Fibroblast of mammary gland (primary cell): ENCODE data around the gene KCNIP3.
A peak's percentile ranks its signal among the peaks of the same experiment; 100 is the strongest.

Experiments
- DNase-seq: peaks from one replicate; pipeline ENCODE4 v3.0.0-alpha.2; 2010; ENCODE audit warnings: low read depth
- H3K4me3 ChIP-seq: 2 replicates; pipeline ENCODE4 v1.5.1; 2011; ENCODE audit warnings: low read depth, mild to moderate bottlenecking, low read length, moderate library complexity; ENCODE audit not compliant: control insufficient read depth
- CTCF ChIP-seq: conservative IDR thresholded peaks from 2 replicates; pipeline ENCODE4 v1.5.1; 2011; ENCODE audit warnings: low read depth, low read length, inconsistent platforms; ENCODE audit not compliant: control insufficient read depth, insufficient read depth

Gene KCNIP3

GRCh38 chr2:95345563-95346230 lies 48.5 kb downstream of the KCNIP3 start:
- H3K4me3 ChIP-seq: peak overlapping the region; percentile 62
- peak; percentile 81 for DNase-seq
- no peak for TF ChIP-seq CTCF

- peak overlapping the region; percentile 62 for H3K4me3 ChIP-seq
- TF ChIP-seq CTCF: no peak
- DNase-seq: peak; percentile 68
Observed at GRCh38 chr2:95346231-95346737, 49.1 kb downstream of the KCNIP3 start.

GRCh38 chr2:95346738-95347671 lies 49.9 kb downstream of the KCNIP3 start:
- DNase-seq: peak; percentile 6
- TF ChIP-seq CTCF: no peak
- peak overlapping the region; percentile 46 for H3K4me3 ChIP-seq

- H3K4me3 ChIP-seq: no peak overlapping the region
- no peak for TF ChIP-seq CTCF
- no peak for DNase-seq
Observed at GRCh38 chr2:95347681-95348608, 50.8 kb downstream of the KCNIP3 start.

- peak; percentile 68 for DNase-seq
- no peak for TF ChIP-seq CTCF
- H3K4me3 ChIP-seq: no peak overlapping the region
Observed at GRCh38 chr2:95348609-95349567, 51.7 kb downstream of the KCNIP3 start.
